KOPT-K1 (cell line): Measurements from ENCODE around the gene YAP1.

Experiments
- H3K27ac ChIP-seq: fragments of 200-600 bp; sonication (generic); 2 replicates; pipeline ENCODE4 v1.5.1; 2016; ENCODE audit warnings: antibody characterized with exemption, mild to moderate bottlenecking, low read depth, low read length; ENCODE audit not compliant: poor library complexity, severe bottlenecking
- H3K36me3 ChIP-seq: fragments of 200-600 bp; sonication (generic); 2 replicates; pipeline ENCODE4 v1.5.1; 2017; ENCODE audit warnings: antibody characterized with exemption, mild to moderate bottlenecking, low read length, moderate library complexity; ENCODE audit not compliant: insufficient read depth
- H3K9me3 ChIP-seq: fragments of 200-600 bp; sonication (generic); 2 replicates; pipeline ENCODE4 v1.5.1; 2017; ENCODE audit warnings: antibody characterized with exemption, low read length, mild to moderate bottlenecking; ENCODE audit not compliant: insufficient read depth, poor library complexity, severe bottlenecking

YAP1 gene

GRCh38 chr11:102111011-102111786 lies 952 bp downstream of the YAP1 start:
- no peaks in the 10 kb centered on the region for H3K36me3 ChIP-seq
- no peaks in the 10 kb centered on the region for H3K9me3 ChIP-seq
- H3K27ac ChIP-seq = no peak overlapping the region

GRCh38 chr11:102111787-102112508 lies 1.7 kb downstream of the YAP1 start:
- no peaks in the 10 kb centered on the region for H3K9me3 ChIP-seq
- H3K36me3 ChIP-seq = no peaks in the 10 kb centered on the region
- H3K27ac ChIP-seq = no peak overlapping the region

- H3K36me3 ChIP-seq = no peaks in the 10 kb centered on the region
- H3K9me3 ChIP-seq = no peaks in the 10 kb centered on the region
- H3K27ac ChIP-seq = no peak overlapping the region
Measured at GRCh38 chr11:102112509-102112821, 2.2 kb downstream of the YAP1 start.

- Histone ChIP-seq H3K9me3 (no peaks in the 10 kb centered on the region), H3K36me3 (no peaks in the 10 kb centered on the region), H3K27ac (no peak overlapping the region)
Measured at GRCh38 chr11:102114032-102114431, 3.8 kb downstream of the YAP1 start.

GRCh38 chr11:102115557-102115956 lies 5.3 kb downstream of the YAP1 start:
- Histone ChIP-seq H3K36me3 (no peaks in the 10 kb centered on the region), H3K27ac (no peak overlapping the region), H3K9me3 (no peaks in the 10 kb centered on the region)

GRCh38 chr11:102116453-102117205 lies 6.4 kb downstream of the YAP1 start:
- no peaks in the 10 kb centered on the region for H3K9me3 ChIP-seq
- H3K36me3 ChIP-seq = no peaks in the 10 kb centered on the region
- no peak overlapping the region for H3K27ac ChIP-seq

GRCh38 chr11:102117472-102118113 lies 7.3 kb downstream of the YAP1 start:
- H3K27ac ChIP-seq = no peak overlapping the region
- H3K9me3 ChIP-seq = no peaks in the 10 kb centered on the region
- H3K36me3 ChIP-seq = no peaks in the 10 kb centered on the region

- H3K27ac ChIP-seq = no peak overlapping the region
- no peaks in the 10 kb centered on the region for H3K36me3 ChIP-seq
- no peaks in the 10 kb centered on the region for H3K9me3 ChIP-seq
Measured at GRCh38 chr11:102118937-102119336, 8.7 kb downstream of the YAP1 start.

GRCh38 chr11:102119997-102120396 lies 9.8 kb downstream of the YAP1 start:
- Histone ChIP-seq H3K36me3 (no peaks in the 10 kb centered on the region), H3K27ac (no peak overlapping the region), H3K9me3 (no peaks in the 10 kb centered on the region)

- Histone ChIP-seq H3K36me3 (no peaks in the 10 kb centered on the region), H3K27ac (no peak overlapping the region), H3K9me3 (no peaks in the 10 kb centered on the region)
Measured at GRCh38 chr11:102120437-102120973, 10.3 kb downstream of the YAP1 start.

- no peaks in the 10 kb centered on the region for H3K9me3 ChIP-seq
- no peaks in the 10 kb centered on the region for H3K36me3 ChIP-seq
- H3K27ac ChIP-seq = no peak overlapping the region
Measured at GRCh38 chr11:102121329-102121728, 11.1 kb downstream of the YAP1 start.

GRCh38 chr11:102134597-102134996 lies 24.4 kb downstream of the YAP1 start:
- Histone ChIP-seq H3K9me3 (no peaks in the 10 kb centered on the region), H3K27ac (no peak overlapping the region), H3K36me3 (no peaks in the 10 kb centered on the region)

- Histone ChIP-seq H3K27ac (no peak overlapping the region), H3K36me3 (no peaks in the 10 kb centered on the region), H3K9me3 (no peaks in the 10 kb centered on the region)
Measured at GRCh38 chr11:102135256-102135655, 25.0 kb downstream of the YAP1 start.

- Histone ChIP-seq H3K9me3 (no peaks in the 10 kb centered on the region), H3K27ac (no peak overlapping the region), H3K36me3 (no peaks in the 10 kb centered on the region)
Measured at GRCh38 chr11:102138223-102138622, 28.0 kb downstream of the YAP1 start.

- Histone ChIP-seq H3K9me3 (no peaks in the 10 kb centered on the region), H3K27ac (no peak overlapping the region), H3K36me3 (no peaks in the 10 kb centered on the region)
Measured at GRCh38 chr11:102138670-102139069, 28.4 kb downstream of the YAP1 start.
